HG02973 (cell line): Measurements from ENCODE around the gene BCL2L11.
A peak's percentile ranks its signal among the peaks of the same experiment; 100 is the strongest.

Experiments
- ATAC-seq: cut with Tn5 transposase; IDR thresholded peaks from one replicate; pipeline ENCODE4 v1.9.1; 2021; ENCODE audit warnings: moderate library complexity; ENCODE audit not compliant: unreplicated experiment

Gene BCL2L11

DNA sequence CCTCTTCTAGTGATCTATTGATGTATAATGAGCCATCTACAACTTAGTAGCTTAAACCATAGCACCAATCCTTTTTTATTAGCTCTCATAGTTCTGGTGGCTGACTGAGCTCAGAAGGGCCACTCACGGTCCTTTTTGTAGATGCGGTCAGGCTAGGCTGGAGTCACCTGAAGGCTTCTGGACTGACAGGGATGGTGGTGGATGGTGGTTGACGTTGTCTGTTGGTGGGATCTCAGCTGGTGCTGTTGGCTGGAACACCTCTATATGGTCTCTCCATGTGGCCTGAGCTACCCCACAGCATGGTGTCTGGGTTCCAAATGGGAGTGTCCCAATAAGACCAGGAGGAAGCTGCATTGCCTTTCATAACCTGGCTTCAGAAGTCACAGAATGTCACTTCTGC lies 68.0 kb downstream of the BCL2L11 start:
- ATAC-seq: no peak

DNA sequence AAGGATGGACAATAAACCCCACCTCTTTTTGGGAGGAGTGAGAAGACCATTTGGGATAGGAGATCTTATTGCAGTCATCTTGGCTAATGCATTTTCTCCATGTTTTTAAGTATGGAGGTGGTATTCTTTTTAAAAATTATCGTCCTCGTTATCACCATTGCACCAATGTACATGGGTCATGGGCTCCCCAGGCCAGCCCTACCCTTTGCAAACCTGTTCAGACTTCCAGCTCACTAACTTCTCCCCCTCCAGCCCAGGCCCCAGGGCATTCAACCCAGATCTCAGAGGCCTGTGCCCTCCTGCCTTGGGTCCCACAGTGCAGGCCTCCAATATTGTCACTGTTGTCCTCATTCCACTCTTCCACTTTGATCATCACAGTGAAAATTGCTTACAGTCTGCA lies 68.4 kb downstream of the BCL2L11 start:
- ATAC-seq: no peak

DNA sequence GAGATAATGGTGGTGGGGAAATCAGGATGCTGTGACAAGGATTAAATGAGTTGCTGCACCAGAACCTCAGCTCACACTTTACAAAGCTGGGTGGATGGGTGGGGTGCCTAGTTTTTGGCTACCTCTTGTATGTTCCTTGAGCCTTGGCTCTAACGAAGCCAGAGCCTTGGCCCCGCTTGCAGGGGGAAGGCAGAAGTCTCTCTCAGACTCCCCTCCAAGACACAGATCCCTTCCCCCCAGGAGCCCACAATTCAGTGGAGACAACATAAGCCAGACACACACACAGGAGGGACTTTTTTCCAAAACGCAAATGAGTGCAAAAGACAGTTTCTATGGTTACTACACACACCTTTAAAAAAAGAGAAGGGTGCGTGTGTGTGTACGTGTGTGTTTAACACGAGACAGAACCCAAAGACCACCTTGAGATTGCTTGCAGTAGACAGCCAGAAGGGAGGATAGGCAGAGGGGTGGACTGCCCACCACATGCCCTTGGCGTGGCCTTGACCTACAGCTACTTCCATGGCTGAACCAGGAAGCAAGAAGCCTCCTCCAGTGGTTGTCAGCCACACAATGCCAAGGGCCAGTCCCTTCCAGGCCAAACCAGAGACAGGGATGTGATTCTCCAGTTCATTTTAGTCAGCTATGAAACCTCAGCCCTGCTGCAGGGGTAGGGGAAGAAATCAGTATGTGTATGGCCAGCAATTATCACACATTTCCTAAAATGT lies 70.3 kb downstream of the BCL2L11 start:
- ATAC-seq: no peak

DNA sequence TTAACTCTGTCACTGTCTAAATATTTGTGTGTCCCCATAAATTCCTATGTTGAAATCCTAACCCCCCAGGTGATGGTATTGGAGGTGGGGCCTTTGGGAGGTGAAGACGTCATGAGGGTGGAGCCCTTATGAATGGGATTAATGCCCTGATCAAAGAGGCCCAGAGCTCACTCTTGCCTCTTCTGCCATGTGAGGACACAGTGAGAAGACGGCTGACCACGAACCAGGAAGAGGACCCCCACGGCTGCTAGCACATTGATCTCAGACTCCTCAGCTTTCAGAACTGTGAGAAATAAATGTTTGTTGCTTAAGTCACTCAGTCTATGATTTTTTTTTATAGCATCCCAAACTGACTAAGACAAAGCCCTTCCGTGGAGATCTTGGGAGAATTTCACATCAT lies 71.2 kb downstream of the BCL2L11 start:
- no peak for ATAC-seq

DNA sequence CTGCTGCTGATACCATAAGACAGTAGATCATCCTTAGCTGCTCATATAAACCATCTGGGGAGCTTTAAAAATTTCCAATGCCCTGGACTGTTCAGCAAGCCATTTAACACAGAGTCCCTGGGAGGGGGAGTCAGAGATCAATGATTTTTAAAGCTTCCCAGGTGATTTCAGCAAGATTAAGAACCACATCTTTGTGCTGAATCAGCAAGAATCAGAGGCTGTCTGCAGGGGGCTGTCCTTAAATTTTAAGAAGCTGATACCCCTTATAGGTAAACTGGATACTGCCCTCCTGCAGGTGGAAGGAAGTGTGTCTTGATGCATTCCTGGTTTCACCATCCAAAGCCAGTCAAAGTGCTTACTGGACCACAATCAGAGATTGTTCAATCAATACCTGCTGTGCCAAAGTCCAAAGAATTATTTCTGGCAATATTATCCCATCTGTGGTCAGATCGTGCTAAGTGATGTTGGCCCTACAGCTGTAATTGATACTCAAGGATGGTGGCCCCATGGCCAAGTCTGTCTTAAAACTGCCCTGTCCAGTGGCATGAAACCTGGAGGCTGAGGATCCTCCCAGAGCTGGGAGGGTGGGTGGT lies 72.2 kb downstream of the BCL2L11 start:
- ATAC-seq: no peak

DNA sequence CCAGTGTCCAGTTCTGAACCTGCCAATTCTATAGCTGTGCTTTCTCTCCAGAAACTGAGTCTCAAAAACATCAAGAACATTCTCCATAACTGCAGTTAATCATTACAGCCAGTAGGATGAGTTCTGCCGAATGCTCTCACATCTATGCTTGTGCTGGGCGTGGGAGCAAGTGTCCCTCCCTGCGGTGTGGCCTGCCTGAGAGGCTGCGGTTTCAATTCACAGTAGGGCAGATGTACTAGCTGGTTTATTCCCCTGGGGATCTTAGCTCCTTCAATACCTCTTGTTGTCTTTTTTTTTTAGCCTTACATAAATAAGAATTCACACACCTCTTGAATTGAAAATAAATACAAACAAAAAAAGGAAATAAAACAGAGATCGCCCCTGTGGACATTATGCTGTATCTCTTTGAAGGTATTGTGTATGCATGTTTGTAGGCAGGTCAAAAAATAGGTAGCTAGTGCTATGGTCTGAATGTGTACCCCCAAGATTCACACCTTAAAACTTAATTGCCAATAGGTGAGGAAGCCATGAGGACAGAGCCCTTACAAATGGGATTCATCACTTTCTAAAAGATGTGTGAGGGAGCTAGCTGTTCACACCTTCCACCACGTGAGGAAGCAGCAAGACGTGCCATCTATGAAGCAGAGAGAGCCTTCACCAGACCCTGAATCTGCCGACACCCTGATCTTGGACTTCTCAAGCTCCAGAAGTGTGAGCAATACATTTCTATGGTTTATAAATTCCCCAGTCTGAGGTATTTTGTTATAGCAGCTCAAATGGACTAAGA lies 74.3 kb downstream of the BCL2L11 start:
- peak; percentile 78 for ATAC-seq

DNA sequence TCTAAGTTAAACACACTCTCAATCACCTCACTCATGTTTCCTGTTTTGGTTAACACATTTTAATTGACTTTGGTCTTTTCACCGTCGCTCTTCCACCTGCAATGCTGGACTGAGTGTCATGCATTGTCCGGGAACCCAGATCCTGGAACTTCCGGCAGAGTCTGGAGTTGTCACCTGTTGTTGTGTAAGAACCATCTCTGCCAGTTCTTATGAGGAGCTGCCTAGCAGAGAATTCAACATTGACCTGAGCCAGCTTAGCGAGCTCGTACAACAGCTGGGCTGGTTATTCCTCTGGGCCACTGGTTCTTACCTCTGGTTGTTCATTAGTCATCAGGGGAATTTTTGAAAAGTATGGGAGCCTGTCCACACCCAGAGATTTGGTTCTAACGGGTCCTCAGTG lies 75.7 kb downstream of the BCL2L11 start:
- no peak for ATAC-seq

DNA sequence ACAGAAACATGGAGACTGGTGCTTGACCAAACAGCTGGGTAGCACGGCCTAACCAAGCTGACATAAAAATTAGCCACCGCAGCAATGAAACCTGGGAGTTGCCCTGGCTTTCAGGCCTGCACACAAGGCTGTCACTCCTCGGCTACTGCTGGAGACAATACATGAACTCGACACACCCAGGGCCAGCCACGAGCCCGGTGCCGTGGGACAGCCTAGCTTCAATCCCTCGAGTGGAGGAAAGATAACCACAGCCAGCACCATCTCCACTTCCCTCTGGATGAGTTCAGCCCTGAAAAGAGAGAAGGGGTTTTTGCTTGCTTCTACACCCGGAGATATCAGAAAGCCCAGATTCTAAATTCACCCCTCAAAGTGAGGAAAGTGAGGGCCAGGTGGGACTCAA lies 78.0 kb downstream of the BCL2L11 start:
- ATAC-seq: no peak

DNA sequence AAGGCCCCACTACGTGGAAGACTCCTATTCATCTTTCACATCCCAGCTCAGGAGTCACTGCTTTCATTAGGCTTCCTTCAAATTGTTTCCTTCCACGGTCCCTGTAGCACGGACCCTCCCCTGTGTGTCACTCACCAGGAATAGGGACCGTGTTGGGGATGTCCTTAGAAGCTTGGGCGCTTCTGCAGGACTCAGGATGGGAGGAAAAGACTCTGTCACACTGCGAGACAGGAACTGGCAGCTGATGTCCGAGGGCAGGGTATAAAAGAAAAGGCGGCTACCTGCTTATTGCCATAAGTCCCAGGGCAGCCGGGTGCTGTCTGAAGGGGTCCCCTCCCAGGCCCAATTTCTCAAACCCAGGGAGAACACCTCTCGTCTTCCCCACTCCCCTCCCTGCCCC lies 79.1 kb downstream of the BCL2L11 start:
- no peak for ATAC-seq

DNA sequence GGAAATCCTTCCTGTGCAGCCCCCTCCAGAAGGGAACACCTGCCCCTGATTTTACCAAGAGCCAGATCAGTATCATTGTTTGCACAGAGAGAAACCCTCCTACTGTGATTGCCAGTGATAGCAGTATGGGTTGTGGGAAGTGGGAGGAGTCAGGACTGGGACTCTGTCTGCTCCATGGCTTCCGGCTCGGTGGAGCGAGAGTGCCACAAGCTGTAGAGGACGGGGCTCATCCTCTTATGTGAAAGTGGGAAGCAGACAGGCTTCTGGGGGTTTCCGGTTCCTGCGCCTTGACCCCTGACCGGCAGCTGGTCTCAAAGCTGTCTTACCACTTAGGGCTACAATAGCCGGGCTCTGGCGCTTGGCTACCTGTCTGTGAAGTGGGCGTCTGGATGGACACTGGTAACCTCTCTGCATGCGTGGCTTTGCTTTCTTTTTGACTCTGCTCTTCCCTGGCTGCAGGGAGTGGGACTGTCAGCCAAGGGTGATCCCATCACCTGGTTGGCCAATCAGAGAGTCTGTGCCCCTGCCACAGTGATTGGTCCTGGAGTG lies 79.7 kb downstream of the BCL2L11 start:
- ATAC-seq: no peak

DNA sequence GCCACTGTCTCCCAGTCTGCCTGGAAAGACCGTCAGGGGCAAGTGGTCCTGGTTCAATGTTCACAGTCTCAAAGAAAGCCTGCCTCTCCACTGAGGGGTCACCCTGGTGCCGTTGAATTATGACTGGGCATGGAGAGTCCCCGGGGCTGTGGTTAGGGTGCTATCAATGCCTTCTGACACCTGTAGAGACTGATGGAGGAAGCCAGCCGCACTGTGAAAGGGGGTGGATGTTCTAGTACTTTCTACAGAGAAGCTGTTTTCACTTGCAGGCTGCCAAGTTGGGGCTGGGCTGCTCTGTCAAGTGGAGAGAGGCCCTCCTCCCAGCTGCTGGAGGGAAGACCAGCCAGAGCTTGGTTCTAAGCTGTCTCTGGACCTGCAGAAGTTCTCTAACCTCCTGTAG lies 80.5 kb downstream of the BCL2L11 start:
- ATAC-seq: peak; percentile 63

DNA sequence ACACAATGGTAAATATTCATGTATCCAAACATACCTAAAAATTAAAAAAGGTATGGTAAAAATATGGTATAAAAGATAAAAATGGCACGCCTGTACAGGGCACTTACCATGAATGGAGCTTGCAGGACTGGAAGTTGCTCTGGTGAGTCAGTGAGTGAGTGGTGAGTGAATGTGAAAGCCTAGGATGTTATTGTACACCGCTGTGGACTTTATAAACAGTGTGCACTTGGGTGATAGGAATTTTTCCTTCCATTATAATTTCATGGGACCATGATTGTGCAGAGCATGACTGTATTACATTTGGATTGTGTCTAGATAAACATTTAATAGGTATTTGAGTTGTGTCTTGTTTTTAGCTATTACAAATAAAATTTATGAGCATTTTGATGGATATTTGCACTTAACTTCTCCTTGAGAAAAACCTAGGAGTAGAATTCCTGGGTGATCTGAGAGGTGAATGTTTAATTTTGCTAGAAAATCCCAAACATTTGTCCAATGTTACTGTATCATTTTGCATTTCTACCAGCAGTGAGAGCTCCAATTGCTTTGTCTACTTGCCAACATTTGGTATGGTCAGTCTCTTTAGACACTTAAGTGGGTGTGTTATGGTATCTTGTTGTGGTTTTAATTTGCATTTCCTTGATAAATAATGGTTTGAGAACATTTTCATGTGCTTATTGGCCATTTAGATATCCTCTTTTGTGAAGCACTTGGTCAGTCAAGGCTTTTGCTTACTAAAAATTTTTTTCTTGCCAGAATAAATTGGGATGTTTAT lies 81.7 kb downstream of the BCL2L11 start:
- ATAC-seq: no peak

DNA sequence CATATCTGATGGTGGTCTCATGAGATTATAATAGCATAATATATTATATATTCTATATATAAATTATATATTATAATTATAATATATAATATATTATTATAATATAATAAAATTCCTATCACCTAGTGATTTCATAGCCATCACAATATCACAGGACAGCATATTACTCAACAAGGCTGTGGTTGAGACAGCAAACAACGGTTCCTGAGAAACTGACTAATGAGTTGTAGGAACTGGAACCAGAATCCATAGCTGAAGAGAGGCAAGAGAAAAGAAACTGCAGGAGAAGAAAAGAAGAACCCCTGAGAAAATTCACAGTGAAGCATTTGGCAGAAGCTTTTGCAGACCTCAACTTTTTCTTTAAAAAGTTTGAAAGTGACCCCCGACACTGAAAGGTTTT lies 84.0 kb downstream of the BCL2L11 start:
- ATAC-seq: no peak

DNA sequence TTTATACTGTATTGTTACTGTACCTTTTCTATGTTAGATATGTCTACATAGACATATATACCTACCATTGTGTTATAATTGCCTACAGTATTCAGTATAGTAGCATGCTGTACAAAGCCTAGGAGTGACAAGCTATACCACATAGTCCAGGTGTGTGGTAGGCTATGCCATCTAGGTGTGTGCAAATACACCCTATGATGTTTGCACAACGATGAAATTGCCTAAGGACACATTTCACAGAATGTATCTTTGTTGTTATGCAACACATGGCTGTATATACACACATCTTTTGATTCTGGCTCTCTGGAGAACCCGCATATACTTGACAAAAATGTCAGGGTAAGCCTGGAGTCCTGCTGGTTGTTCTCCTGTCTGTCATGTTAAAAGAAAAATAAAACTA lies 85.1 kb downstream of the BCL2L11 start:
- no peak for ATAC-seq

DNA sequence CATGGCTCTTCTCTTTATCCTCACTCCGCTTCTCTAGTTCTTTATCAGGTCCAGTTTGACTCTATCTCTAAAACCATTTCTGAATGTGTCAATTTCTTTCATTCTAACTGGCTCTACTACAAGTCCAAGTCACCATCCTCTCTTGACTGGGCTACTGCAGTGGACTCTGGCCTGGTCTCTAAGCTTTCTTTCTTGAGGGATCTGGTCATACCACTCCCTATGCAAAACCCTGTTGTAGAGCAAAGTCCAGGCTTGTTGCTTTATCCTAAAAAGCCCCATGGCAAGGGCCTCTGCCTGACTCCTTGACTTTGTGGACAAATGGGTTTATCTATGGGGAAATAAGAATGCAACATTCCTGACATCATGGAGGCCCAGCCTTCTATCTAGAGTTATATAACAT lies 87.1 kb downstream of the BCL2L11 start:
- no peak for ATAC-seq

DNA sequence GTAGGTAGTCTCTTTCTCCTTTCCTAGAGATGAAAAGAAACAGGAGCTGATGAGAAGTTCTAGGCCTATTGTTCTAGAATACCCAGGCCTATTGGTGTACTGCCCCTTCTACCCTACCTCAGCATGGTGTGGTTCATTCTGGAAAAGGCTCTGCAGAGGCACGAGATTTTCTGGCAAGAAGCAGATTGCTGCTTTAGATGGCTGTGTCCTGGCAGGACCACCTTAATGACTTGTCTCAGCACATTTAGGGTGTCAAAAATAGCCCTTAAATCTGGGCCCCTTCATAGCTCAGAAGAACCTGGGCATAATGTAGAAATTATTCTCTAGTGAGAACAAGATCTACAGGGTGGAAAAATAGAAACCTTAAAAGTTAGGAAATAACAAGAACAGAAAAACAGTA lies 87.9 kb downstream of the BCL2L11 start:
- peak; percentile 20 for ATAC-seq

DNA sequence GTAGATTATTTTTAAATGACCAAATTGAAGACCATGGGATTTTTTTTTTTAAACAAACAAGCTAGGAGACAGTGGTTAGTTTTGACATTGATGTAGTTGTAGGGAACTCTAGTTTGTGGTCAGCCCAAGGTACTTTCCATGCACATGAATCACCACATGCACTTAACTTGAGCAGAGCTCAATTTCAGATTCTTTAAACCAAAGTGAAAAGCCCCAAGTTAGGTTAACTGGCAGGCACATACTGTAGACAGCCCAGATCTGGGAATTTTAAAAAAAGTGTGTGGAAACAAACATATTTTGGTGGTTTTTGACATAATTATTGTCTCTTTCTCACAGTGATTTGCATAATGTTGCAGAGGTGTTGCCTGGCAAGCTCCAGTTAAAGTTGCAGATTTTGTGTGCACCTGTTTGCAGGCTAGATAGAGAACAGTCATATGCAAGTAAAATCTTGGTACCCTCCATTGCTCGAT lies 88.4 kb downstream of the BCL2L11 start:
- ATAC-seq: peak; percentile 85

DNA sequence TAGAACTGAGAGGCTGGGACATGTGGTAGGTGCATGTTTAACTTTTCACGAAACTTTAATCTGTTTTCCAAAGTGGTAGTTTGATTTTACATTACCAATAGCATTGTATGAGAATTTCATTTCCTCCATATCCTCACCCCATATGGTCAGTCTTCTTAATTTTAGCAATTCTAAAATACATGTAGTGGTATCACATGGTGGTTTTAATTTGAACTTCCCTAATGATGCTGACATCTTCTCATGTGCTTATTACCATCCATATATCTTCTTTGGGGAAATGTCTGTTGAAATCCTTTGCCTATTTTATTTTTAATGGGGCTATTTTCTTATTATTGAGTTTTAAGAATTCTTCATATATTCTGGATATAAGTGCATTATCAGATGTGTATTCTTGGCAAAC lies 89.3 kb downstream of the BCL2L11 start:
- no peak for ATAC-seq

DNA sequence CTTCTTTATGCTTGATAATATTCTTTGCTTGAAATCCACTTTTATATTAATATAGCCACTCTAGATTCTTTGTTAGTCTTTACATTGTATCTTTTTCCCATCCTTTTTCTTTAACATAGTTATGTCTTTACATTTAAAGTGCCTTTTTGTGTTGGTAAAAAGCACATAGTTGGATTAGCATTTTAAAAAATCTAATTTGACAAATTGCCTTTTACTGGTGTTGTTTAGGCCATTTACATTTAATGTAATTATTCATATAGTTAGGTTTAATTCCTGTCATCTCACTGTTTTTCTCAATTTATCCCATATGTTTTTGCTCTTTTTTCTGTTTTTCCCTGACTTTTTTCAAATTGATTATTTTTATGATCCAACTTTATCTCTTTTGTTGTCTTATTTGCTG lies 93.2 kb downstream of the BCL2L11 start:
- no peak for ATAC-seq

DNA sequence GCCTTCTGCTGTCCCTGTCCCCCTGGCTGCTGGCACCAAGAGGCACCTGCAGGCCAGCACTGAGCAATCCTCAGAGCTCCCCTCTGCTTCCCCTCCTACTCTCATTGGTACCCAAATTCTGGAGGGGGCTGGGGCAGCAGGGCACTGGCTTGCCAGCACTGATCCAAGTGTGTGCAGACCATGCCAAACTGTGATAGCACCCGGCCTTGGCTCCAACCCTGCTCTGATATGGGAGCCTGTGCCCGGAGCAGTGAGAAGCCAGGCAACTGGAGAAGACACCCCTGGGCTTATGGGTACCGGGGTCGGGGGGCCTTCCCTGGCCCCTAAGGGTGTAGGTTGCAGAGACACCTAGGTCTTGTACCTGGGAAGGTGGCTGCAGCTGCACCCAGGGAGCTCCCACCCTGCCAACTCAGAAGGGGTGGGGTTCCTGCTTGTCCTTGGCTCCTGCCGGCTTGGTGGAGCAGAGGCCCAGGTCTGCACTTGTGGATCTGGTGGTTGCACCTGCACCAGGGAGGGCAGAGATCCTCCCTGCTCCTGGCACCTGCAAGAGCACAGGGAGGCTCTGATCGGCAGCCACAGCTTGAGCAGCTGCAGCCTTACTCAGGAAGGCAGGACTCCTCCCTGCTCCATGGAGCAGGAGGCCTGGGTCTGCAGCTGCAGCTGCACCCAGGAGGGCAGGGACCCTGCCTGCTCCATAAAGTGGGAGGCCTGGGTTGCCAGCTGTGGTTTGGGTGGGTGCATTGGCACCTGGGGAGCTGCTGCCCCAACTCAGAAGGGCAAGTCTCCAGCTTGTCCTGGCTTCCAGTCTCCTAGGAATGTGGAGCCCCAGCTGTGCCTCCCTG lies 96.3 kb downstream of the BCL2L11 start:
- ATAC-seq: no peak
